GM19238 (cell line): ENCODE data around the gene DDRGK1.
A peak's percentile ranks its signal among the peaks of the same experiment; 100 is the strongest.
"Not testable (repeated sequence)": the region's sequence is repeated elsewhere in the genome, so short reads cannot be mapped to it uniquely, and the experiment has no call there.

Experiments
- DNase-seq: peaks from one replicate; pipeline ENCODE4 v3.0.0; 2011; ENCODE audit warnings: low spot score; ENCODE audit not compliant: insufficient read length

Gene DDRGK1

DNA sequence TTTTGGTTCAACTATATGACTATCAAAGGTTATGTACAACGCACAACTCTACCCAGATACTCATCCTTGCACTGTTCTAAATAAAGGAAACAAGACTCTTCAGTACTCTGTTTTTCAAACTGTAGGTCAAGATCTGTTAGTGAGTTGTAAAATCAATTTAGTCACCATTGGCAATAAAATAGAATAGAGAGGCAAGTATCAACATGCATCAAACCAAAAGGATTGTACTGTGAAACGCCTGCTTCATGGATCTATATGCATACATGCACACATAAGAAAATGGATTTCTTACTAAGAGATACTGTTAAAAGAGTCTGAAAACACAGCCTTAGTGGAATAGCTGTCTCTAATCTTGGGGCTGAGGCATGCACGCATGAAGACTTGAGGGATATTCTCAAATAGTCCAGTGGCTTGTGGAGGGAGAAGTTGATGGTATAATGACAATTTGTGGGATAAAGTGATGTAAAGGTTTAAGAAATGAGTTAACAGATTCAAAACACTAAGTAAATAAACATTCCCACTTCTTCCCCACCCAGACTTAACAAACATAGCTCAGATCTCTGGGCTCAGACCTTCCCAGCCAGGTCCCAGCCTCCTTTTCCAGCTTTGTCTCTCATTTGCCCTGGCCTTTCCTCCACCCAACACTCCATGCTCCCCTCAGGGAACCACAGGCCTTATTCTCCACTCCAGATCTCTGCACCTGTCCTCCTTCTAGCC lies 20.4 kb downstream of the DDRGK1 start:
- DNase-seq: no peak

DNA sequence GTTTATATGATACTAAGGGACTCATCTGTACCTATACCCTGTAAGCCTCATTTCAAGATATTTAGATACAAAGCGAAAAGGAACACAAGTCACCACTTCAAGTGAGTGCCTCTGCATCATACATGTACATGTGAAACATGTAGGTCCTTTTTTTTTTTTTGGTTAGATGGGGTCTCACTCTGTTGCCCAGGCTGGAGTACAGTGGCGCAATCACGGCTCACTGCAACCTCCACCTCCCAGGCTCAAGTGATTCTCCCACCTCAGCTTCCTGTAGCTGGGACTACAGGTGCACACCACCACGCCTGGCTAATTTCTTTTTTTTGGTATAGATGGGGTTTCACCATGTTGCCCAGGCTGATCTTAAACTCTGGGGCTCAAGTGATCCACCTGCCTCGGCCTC lies 22.1 kb downstream of the DDRGK1 start:
- not testable (repeated sequence) for DNase-seq

DNA sequence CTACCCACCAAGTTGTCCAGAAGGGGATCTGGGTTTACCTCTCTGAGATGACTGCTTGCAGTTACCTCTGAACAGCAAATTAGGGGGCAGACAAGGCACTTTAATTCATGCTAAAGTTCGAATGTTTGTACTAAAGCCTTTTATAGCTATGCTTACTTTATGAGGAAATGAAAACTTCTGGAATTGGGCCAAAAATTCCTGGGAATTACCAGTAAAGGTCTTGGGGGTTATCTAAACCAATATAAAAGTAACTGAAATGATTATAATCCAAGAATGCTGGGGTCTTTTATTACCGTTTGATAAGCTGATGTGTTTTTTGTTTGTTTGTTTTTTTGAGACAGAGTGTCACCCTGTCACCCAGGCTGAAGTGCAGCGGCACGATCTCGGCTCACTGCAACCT lies 23.2 kb downstream of the DDRGK1 start:
- DNase-seq: no peak

DNA sequence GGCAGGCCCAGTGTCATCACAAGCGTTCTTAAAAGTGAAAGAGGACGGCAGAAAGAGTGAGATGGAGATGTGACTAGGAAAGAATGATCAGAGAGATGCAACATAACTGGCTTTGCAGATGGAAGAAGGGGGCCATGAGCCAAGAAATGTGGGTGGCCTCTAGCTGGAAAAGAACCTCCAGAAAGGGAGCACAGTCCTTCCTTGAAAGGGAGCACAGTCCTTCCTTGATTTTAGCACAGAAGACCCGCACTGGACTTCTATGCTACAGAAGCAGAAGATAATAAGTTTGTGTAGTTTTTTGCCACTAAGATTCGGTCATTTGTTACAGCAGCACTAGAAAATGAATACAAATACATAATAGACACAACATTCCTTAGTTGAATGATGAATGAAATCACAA lies 24.2 kb downstream of the DDRGK1 start:
- no peak for DNase-seq

DNA sequence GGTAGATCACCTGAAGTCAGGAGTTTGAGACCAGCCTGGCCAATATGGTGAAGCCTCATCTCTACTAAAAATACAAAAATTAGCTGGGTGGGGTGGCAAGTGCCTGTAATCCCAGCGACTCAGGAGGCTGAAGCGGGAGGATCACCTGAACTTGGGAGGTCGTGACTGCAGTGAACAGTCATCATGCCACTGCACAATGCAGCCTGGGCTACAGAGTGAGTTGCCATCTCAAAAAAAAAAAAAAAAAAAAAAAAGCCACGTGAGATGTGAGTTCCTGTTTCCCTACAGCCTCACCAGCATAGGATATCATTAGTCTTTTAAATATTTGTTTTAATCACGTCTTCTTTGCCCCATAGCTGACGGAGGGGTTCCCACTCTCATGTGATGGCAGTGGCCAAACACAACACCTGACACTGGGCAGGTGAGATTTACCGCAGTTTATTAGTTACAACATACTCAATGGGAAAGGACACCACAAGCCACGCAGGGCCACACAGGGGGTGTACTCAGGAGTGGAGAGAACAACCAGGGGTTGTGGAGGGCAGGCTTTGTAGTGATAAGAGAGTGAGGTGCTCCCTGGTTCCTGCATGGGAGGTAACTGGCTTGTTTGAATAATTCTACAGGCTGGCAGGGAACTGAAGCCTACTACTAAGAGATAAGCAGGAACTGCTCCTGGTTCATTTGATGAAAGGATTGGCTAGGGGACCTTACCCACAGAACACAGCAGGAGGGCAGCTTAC lies 26.6 kb downstream of the DDRGK1 start:
- DNase-seq: no peak

DNA sequence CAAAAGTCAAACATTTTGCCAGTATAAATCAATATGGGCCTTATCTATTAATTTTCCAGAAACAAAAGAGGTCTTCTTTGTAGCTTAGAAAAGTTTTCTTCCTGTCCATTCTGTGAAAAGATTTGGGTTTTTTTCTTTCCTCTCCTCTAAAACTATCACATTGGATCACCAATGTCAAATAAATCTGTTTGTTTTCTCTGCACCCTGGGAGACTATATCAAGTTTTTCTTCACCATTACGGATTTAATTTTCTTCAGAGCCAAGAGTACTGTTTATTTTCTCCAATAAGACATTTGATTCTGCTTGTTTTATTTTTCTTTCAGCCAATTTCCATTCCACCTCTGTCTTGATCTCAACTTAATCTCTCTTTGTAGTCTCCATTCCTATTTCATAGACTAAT lies 29.2 kb downstream of the DDRGK1 start:
- no peak for DNase-seq

DNA sequence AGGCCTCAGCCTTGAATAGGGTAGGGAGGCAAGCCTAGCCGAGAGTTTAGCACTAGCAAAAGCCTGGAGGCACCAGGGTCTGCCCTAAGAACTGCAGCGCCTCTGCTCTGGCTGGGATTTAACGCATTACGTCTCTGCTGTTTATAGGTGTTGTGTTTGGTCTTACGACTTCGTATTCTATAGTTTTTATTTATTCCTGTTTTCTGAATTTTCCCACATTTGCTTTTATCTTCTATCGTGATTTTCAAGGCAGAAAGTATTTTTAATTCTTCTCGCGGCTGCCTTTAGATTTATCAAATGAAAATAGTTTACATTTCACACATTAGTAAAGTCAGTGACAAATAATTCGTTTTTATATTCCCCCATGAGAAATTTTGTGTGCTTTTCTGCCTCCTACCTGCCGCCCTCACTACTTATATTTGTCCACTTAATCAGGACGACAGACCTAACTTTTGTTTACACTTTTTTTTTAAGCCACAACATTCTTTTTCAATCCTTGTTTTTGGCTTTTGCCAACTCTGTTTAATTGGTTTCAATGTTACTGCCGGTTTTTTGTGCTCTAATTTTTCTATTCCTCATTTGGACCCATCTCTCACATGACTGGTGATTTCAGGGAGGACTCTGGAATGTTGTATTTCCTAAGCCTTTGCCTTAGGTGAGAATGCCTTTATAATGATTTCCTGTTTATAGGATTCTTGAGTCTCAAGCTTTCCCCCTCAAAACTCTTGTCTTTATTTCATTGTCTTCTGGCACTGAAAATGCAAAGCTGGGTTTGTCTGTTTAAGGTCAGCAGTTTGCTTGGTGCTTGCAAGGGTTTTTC lies 29.8 kb downstream of the DDRGK1 start:
- DNase-seq: no peak

DNA sequence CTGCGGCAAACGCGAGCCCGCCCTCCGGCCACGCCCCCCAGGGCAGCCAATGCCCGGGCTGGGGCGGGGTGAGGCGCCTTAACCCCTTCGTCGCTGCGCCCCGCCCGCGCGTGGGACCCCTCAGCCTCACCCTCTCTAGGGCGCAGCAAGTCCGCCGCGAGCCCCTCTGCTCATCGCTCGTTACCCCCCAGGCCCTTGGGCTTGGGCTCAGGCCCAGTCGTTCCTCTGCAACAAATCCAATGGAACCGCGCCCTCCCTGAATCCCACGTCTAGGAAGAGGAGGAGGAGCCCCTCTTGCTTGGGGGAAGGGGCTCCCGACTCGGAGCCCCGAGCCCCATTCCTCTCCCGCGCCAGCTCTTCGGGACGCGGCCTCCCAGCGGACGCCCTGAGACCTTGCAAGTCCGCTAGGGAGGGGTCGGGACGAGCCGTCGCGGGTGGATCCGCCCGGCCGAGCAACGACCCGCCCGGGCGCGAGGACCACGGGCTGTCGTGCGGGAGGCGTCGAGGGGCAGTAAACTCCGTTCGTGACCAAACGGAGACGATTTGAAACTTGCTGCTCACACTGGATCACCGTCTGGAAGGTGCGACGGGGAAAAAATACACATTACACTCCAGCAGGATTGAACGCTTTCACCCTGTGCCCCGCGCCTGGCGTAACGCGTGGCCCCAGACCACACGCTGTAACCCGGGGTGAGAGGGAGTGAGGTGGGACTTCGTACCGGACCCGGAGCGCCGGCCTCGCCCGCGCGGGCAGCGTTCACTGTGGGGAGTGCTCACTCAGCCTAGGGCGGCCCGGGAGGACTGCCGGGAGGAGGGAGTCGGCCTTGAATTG lies 30.7 kb downstream of the DDRGK1 start:
- peak; percentile 98 for DNase-seq

DNA sequence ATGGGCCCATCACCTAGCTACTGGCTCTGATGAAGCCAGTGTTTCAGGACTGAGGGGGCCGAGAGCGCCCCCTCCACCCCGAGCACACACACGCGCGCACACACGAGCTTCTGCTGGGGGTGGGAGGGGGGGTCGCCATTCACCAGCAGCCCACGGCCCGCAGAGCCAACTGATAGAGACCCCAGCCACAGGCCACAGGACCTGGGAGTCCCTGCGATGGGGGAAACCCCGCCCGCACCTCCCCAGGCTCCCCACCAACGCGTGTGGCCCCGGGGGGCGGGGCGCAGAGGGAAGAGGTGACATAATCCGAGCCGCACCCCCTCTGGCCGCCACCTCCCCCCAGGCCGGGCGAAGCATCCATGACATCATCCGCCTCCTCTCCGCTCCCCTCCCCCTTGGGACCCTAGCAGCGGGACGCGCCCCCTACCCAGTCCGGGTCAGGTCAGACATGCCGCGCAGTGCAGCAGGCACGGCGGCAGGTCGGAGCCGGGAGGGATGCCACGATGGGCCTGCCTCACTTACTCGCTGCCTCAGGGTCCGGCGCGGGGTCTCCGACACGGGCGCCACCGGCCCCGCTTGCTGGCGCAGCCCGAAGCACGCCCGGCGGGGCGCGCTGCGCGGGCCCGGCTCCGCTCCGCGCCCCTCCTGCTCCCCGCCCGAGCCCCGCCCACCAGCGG lies 31.4 kb downstream of the DDRGK1 start, which contains the start of gene LZTS3:
TSS of gene LZTS3 (minus strand) at position 617 of the 677 bp plus-strand sequence. CDS start 6,386 bp downstream, outside the sequence.
- peak; percentile 73 for DNase-seq

DNA sequence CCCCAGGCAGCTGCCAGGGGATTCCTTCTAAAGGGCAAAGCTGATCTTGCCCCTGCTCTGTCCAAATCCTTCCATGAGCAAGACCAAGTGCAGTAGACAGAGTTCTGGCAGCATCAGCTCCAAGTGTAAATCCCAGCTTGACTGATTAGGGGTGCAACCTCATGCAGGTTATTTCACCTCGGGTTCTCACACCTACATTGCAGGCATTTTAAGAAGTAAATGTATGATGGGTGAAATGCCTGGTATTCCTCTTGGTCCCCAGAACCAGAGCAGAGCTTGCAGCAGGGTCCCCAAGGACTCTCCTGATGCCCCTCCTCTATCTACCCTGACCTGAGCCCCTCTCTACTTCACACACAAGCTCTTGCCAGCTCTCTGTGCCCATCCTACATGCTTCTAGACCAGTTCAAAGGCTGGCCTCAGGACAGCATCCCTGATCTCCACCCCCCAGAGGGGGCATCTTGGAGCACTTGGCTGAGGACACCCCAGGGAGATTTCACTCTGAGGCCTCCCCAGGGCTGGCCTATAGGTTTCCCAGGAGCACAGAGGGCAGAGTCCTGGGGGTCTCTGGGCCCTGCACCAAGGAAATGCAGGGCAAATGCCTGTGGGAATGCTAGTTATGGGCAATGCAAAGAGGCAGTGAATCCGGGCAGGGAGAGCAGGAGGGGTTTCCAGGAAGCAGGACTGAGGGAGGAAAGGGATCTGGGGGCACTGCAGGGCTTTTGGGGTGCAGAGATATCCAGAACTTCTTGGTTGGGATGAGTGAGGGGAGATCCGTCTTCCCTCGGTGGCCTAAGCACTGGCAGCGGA lies 32.2 kb downstream of the DDRGK1 start:
- DNase-seq: no peak

DNA sequence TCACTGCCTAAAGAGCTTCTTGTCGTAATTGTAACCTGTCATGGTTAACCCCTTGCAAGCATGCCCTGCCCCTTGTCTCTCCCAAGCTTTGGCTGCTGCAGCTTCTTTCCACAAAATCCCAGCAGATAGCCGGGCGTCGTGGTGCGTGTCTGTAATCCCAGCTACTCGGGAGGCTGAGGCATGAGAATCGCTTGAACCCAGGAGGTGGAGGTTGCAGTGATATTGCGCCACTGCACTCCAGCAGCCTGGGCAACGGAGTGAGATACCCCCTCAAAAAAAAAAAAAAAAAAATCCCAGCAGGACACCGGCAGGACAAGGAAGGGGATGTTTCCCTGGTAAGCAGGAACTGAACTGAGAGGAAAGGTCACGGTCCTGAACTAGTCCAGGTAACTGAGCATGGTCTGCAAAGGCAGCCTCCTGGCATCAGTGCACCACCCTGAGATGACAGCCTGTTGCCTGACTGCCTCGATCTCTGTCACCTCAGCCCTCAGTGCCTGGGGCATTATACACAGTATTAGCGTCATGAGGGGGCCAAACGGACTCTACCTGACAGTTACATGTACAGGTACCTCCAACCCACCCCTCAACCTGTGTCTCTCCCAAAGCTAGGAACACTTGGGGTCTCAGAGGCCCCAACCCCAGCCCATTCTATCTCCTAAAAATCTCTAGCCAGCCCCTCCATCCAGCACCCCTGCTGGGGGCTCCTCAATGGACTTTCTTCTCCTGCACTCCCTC lies 32.9 kb downstream of the DDRGK1 start:
- DNase-seq: no peak

DNA sequence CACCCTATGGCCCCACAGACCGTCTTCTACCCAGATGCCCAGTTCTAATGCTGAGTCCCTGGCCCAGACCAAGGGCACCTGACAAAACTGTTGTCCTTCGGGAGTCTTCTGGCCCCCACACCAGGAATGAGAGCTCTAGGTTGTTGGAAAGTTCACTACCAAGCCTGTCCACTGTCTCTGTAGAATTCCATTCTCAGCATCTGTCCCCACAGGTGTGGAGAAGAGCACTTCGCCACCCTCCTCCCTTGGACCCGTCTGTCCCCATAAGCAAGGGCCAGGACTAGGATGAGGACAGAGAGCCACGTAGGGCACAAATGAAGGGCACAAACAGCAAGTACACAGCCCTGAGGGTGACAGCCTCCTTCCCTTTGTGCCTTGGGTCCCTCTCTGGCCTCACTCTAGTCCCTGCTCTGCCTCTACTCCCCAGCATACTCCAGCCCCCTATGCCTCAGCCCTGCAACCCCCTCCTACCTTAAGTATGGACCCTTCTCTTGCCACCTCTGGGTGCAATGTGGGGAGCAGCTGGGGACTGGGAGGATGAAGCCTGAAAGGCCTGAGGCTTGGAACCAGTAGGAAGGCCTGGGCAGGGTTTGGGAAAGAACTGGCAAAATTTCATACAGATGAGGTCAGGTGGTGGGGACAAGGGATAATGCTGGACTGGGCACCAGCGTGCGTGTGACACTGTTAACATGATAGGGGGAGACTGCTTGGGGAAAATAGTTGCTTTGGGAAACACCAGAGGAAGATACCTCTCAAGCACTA lies 35.5 kb downstream of the DDRGK1 start:
- no peak for DNase-seq

DNA sequence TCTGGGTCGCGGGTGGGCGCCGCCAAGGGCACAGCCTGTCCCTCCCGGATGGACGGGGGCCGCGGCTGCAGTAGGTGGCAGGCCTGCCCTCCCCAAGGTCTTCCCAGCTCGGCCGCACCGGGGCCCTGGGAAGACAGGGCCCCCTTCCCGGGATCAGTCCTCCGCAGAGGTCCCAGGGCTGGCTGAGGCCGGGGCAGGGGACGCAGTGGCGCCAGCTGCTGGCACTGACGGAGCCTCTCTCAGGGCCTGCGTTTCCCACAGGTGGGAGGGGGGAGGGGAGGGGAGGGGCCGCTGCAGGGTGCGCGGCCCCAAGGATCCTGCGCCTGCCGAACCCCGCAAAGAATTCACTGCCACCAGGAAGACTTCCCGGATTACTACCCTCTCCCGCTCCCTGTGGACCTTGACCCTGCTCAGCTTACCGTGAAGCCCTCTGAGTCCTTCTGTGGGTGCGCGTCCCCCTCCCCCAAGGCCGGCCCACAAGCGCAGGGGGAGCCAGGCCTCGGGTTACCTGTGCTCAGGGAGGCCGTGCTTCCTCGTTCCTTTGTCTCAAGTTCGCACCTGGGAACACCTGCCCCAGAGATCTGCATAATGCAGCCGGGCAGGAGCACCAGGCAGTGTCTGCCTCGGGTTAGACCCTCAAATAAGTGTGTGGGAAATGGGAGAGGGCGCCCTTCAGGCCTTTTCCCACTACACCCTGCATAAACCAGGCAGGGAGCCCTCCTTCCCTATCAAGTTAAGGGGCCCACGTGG lies 36.2 kb downstream of the DDRGK1 start:
- no peak for DNase-seq

DNA sequence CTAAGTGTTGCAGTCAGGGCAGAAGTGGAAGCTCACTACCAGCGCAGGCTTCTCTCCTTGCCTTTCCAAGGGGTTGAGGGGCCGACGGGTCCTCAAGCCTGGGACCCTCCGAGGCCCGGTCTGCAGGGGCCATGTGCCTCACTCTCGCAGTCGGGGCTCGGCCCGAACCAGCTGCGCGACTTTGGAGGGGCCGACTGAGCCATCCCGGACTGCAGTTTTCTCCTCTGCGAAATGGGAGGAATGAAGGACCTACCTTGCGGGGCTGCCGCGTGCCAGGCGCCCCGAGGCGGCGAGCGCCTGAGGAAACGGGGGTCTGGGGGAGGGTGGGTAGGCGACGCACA lies 36.8 kb downstream of the DDRGK1 start:
- DNase-seq: no peak

DNA sequence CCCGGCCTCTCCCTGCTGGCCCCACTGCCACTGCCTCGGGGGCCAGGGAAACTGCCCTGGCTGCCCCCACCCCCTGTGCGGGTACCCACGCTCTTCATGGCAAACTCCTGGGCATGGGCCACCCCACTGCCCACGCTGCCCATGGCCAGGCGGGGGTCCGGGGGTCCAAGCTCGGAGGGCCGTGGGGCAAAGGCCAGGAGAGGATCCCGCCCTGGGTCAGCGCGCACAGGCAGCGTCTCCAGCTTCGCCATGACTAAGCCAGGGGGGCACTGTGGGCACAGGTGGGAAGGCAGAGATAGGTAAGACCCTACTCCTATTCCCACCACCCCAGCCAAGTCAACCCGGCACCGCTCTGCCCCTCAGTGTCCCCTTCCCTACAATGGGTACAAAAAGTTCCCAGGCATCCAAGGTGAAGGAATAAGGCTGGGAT lies 37.6 kb downstream of the DDRGK1 start:
- no peak for DNase-seq

DNA sequence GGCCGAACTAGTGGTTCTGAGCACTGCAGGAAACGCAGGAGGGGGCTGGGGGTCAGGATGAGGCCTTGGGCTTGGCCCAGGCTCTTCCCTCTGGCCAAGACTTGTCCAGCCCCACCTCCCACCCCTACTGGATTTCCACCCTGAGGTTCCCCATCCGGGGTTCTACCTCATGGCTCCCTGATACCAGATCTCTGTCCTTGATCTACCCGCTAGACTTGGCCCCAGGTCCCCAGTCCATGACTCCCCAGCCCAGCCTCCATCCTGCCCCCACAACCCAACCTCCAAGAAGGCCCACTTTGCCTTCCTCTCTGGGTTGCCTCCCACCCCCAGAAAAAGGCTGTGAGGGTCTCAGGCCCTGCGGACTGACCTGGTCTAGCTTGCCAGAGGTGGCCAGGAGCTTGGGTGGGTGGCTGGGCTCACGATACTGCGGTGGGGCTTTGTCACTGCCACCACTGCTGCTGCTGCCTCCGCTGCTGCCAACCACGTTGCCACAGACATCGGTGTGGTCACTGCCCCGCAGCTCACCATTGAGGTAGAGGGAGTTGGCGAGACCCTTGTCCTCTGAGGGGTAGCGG lies 38.1 kb downstream of the DDRGK1 start:
- DNase-seq: no peak
